ENCODE measurements around the gene TBC1D10B. TPM values are rescaled to one million over a fixed set of nuclear protein-coding genes. Genes with fewer than 3 reads are reported as not detected.

TBC1D10B gene
- total and polyA plus RNA-seq, 9 of the 15 experiments (the other 6 are each of a cell fraction or from before 2014, with no cell fraction given): 2.2 to 55.4 (median 17.5) TPM

GRCh38 chr16:30348929-30349328 is 21.4 kb downstream of the TBC1D10B start:
- Histone ChIP-seq H4K20me1 (replicated peaks; ENCODE audit: control insufficient read depth, insufficient read depth, low read length) (no peaks in the 10 kb centered on the region), H3K4me2 (ENCODE audit: insufficient read depth, low read length) (no peak overlapping the region), H3K9me3 (replicated peaks; ENCODE audit: control insufficient read depth, insufficient read depth, low read depth, low read length) (no peaks in the 10 kb centered on the region), H3K27ac (ENCODE audit: extremely low read depth, low read depth, low read length) (no peak overlapping the region), H3K36me3 (ENCODE audit: control insufficient read depth, insufficient read depth, low read length) (peaks cover 39% of the 10 kb centered on the region; the same call in 2 of the 3 replicates), H3K79me2 (ENCODE audit: control insufficient read depth, insufficient read depth, low read length) (peaks cover 10% of the 10 kb centered on the region), H3K9ac (ENCODE audit: insufficient read depth in 1 of 2, low read depth in 2 of 2, low read length in 2 of 2) (no peak overlapping the region), H2AFZ (ENCODE audit: low read depth, low read length) (no peak overlapping the region), H3K9me1 (ENCODE audit: control insufficient read depth, insufficient read depth, low read length) (no peaks in the 10 kb centered on the region), H3K4me3 (no peak overlapping the region), H3K4me1 (replicated peaks in 1 of 2; ENCODE audit: control insufficient read depth in 2 of 2, insufficient read depth in 2 of 2, low read length in 2 of 2) (peaks cover 3 to 12% of the 10 kb centered on the region in 2 experiments; a peak in 4 of 5 replicates), H3K27me3 (ENCODE audit: control insufficient read depth in 2 of 2, insufficient read depth in 2 of 2, low read length in 2 of 2) (no peaks in the 10 kb centered on the region)
- ATAC-seq (no peak), FAIRE-seq (no peak), DNase-seq (ENCODE audit: extremely low read depth in 1 of 4, low spot score in 3 of 4) (no peak)
- POLR2A ChIA-PET: interaction anchor here (1.3 kb wide), 1 partner anchor 22 kb away, joined by 4 read pairs; no protein-coding TSS in a partner anchor
- no TSS peak for BruUV-seq (replicated peaks)
- in situ Hi-C loops (cut with MboI): no loop called here
- CTCF ChIA-PET (ENCODE audit: low intra/inter-chr PET ratio): no interaction called here
- WGBS (ENCODE audit: insufficient coverage, low coverage, missing lambda C conversion rate): 82% methylated on average over 7 of the region's 7 CpGs
- TF ChIP-seq RB1 (IDR thresholded peaks at IDR 0.05; ENCODE audit: low read depth): no peak
- TF ChIP-seq KDM4B (IDR thresholded peaks at IDR 0.05; ENCODE audit: borderline replicate concordance in 2 of 2, low read depth in 1 of 2): no peak
- TF ChIP-seq GABPB2 (CRISPR knock-in tag; conservative IDR thresholded peaks at IDR 0.05): no peak
- intact Hi-C loops (cut with micrococcal nuclease): no loop called here

GRCh38 chr16:30348113-30348512 is 22.2 kb downstream of the TBC1D10B start:
- intact Hi-C loops (cut with micrococcal nuclease): no loop called here
- Histone ChIP-seq H3K4me2 (ENCODE audit: insufficient read depth, low read length) (no peak overlapping the region), H3K9ac (ENCODE audit: insufficient read depth in 1 of 2, low read depth in 2 of 2, low read length in 2 of 2) (no peak overlapping the region; a peak in 1 of 4 replicates), H3K4me1 (replicated peaks in 1 of 2; ENCODE audit: control insufficient read depth in 2 of 2, insufficient read depth in 2 of 2, low read length in 2 of 2) (peaks cover 0 to 5% of the 10 kb centered on the region in 2 experiments; a peak in 2 of 5 replicates), H3K9me1 (ENCODE audit: control insufficient read depth, insufficient read depth, low read length) (no peaks in the 10 kb centered on the region), H3K27ac (ENCODE audit: extremely low read depth, low read depth, low read length) (no peak overlapping the region), H3K36me3 (ENCODE audit: control insufficient read depth, insufficient read depth, low read length) (peaks cover 31% of the 10 kb centered on the region; the same call in 2 of the 3 replicates), H3K79me2 (ENCODE audit: control insufficient read depth, insufficient read depth, low read length) (0 out of 3 replicates have a peak, but pooled peaks cover 2% of the 10 kb centered on the region), H2AFZ (ENCODE audit: low read depth, low read length) (no peak overlapping the region), H4K20me1 (replicated peaks; ENCODE audit: control insufficient read depth, insufficient read depth, low read length) (no peaks in the 10 kb centered on the region), H3K9me3 (replicated peaks; ENCODE audit: control insufficient read depth, insufficient read depth, low read depth, low read length) (no peaks in the 10 kb centered on the region), H3K27me3 (ENCODE audit: control insufficient read depth in 2 of 2, insufficient read depth in 2 of 2, low read length in 2 of 2) (no peaks in the 10 kb centered on the region), H3K4me3 (no peak overlapping the region)
- WGBS (ENCODE audit: insufficient coverage, low coverage, missing lambda C conversion rate): 71% methylated on average over 8 of the region's 8 CpGs
- ATAC-seq: no peak
- ChIA-PET CTCF (ENCODE audit: low intra/inter-chr PET ratio) (no interaction called here), POLR2A (interaction anchor here (0.6 to 0.7 kb wide), 2 partner anchors 8 to 357 kb away, joined by 3 read pairs; no protein-coding TSS in a partner anchor)
- no TSS peak for BruUV-seq (replicated peaks)
- in situ Hi-C loops (cut with MboI): no loop called here
- FAIRE-seq: no peak
- no peak for DNase-seq (ENCODE audit: extremely low read depth in 1 of 4, low spot score in 3 of 4)
- TF ChIP-seq ZNF655 (CRISPR knock-in tag; IDR thresholded peaks at IDR 0.05): no peak
- no peak for TF ChIP-seq RUNX1 (IDR thresholded peaks at IDR 0.05; ENCODE audit: low read depth)
- TF ChIP-seq SAFB (IDR thresholded peaks at IDR 0.05; ENCODE audit: borderline replicate concordance, low read depth, low read length): no peak
- TF ChIP-seq E4F1 (CRISPR knock-in tag; IDR thresholded peaks at IDR 0.05; ENCODE audit: borderline replicate concordance): no peak
- TF ChIP-seq PRPF4 (IDR thresholded peaks at IDR 0.05; ENCODE audit: insufficient read depth, low read depth, low read length, poor library complexity, severe bottlenecking): no peak
- no peak for TF ChIP-seq ZC3H11A (IDR thresholded peaks at IDR 0.05; ENCODE audit: low read depth, low read length)
- TF ChIP-seq POLR2AphosphoS5 (IDR thresholded peaks at IDR 0.05; ENCODE audit: control insufficient read depth, insufficient read depth, low read depth, low read length): no peak
- no peak for TF ChIP-seq ZBTB8A (IDR thresholded peaks at IDR 0.05; ENCODE audit: partially characterized antibody)

All from K562 (cell line).